Fibroblast of mammary gland (primary cell): Measurements from ENCODE around the gene F10.
"Not testable (repeated sequence)": the region's sequence is repeated elsewhere in the genome, so short reads cannot be mapped to it uniquely, and the experiment has no call there.

Experiments used
- DNase-seq: peaks from one replicate; pipeline ENCODE4 v3.0.0-alpha.2; 2010; ENCODE audit warnings: low read depth
- H3K4me3 ChIP-seq: 2 replicates; pipeline ENCODE4 v1.5.1; 2011; ENCODE audit warnings: low read depth, mild to moderate bottlenecking, low read length, moderate library complexity; ENCODE audit not compliant: control insufficient read depth
- TF ChIP-seq, protein P1 (sequence below): conservative IDR thresholded peaks from 2 replicates; pipeline ENCODE4 v1.5.1; 2011; ENCODE audit warnings: low read depth, low read length, inconsistent platforms; ENCODE audit not compliant: control insufficient read depth, insufficient read depth

Gene F10

DNA sequence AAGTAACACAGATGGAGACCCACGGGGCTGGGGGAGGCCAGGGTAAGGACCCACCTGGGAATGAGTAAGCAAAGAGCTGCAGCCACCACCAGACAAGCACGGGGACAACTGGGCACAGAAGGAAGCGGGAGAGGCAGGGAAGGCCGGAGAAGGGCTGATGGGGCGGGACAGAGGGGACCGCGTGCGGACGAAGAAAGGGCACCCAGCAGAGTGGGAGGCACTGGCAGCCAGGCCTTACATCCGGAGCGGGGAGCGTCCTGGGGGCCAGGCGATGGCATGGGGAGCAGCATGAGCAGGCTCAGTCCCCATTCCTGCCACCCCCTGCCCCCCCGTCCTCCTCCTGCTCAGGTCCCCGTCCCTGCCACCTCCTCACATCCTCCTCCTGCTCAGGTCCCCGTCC is 38.8 kb downstream of the F10 start:
- H3K4me3 ChIP-seq = no peak overlapping the region
- DNase-seq = no peak
- TF ChIP-seq, protein P1, sequence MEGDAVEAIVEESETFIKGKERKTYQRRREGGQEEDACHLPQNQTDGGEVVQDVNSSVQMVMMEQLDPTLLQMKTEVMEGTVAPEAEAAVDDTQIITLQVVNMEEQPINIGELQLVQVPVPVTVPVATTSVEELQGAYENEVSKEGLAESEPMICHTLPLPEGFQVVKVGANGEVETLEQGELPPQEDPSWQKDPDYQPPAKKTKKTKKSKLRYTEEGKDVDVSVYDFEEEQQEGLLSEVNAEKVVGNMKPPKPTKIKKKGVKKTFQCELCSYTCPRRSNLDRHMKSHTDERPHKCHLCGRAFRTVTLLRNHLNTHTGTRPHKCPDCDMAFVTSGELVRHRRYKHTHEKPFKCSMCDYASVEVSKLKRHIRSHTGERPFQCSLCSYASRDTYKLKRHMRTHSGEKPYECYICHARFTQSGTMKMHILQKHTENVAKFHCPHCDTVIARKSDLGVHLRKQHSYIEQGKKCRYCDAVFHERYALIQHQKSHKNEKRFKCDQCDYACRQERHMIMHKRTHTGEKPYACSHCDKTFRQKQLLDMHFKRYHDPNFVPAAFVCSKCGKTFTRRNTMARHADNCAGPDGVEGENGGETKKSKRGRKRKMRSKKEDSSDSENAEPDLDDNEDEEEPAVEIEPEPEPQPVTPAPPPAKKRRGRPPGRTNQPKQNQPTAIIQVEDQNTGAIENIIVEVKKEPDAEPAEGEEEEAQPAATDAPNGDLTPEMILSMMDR = no peak

DNA sequence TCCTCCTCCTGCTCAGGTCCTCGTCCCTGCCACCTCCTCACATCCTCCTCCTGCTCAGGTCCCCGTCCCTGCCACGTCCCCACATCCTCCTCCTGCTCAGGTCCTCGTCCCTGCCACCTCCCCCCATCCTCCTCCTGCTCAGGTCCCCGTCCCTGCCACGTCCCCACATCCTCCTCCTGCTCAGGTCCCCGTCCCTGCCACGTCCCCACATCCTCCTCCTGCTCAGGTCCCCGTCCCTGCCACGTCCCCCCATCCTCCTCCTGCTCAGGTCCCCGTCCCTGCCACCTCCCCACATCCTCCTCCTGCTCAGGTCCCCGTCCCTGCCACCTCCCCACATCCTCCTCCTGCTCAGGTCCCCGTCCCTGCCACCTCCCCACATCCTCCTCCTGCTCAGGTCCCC is 39.4 kb downstream of the F10 start:
- DNase-seq = not testable (repeated sequence)

DNA sequence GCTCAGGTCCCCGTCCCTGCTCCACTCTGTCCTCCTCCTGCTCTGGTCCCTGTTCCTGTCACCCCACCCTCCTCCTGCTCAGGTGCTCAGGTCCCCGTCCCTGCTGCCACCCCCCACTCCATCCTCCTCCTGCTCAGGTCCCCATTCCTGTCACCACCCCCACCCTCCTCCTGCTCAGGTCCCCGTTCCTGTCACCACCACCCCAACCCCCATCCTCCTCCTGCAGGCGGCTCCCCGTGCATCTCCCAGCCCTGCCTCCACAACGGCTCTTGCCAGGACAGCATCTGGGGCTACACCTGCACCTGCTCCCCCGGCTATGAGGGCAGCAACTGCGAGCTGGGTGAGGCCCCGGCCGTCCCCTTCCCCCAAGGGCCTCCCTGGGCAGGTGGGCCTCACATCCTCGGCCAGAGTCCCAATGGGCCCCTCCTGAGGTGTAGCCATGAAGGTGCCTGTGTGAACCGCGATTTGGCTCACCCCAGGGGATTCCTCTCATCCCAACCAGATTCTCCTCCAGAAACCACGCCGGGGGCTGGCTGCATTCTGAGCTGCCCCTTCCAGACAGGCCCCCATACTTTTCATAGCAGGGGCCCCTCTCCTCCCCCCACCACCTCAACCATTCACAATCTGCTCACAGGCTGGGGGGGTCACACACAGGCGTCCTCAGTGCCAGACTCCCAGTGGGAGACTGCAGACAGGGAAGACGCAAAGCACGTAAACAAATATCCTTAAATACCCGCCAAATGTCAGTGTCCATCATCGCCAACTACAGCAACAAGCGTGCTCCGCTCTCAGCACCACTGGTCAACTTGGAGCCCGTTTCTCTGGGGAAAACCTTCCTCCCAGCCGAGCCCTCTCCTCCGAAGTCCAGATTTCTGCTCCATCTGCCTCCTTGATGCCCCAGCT is 40.4 kb downstream of the F10 start:
- H3K4me3 ChIP-seq = no peak overlapping the region
- TF ChIP-seq, protein P1 = no peak
- DNase-seq = no peak

More for the DNA sequence above, 39.4 kb downstream of the F10 start:
- not testable (repeated sequence) for H3K4me3 ChIP-seq

DNA sequence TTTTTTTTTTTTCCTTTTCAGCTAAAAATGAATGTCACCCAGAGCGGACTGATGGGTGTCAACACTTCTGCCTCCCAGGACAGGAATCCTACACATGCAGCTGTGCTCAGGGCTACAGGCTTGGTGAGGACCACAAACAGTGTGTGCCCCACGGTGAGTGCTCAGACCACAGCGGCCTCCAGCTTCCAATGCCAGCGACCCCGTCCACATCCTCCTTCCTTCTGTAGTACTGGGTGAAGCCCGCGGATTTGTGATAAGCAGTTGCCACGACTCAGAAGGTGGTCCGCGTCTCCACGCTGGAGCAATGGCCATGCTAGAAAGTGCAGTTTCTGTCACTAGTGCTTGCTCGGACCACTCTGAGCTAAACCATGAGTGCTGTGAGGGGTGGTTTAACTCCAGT is 41.9 kb downstream of the F10 start:
- no peak overlapping the region for H3K4me3 ChIP-seq

DNA sequence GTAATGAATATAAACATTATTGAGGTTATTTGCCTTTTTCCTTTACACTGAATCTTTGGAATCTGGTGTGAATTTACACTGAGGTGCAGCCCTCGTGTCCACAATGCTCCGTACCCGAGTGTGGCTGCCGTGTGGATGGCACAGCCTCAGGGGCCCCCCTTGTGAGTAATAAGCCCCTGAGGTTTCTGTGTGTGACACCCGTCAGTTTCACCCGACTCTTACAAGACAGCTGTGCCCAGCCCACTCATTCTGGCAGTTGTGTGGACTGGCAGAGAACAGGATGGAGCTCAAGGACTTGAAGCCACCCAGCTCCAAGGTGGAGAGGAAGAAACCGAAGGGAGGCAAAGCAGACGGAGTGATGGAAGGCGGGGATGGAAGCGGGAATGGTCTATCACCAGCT is 43.7 kb downstream of the F10 start:
- TF ChIP-seq, protein P1 = no peak
- no peak for DNase-seq
- no peak overlapping the region for H3K4me3 ChIP-seq

More for the DNA sequence above, 41.9 kb downstream of the F10 start:
- TF ChIP-seq, protein P1 = no peak
- DNase-seq = no peak

DNA sequence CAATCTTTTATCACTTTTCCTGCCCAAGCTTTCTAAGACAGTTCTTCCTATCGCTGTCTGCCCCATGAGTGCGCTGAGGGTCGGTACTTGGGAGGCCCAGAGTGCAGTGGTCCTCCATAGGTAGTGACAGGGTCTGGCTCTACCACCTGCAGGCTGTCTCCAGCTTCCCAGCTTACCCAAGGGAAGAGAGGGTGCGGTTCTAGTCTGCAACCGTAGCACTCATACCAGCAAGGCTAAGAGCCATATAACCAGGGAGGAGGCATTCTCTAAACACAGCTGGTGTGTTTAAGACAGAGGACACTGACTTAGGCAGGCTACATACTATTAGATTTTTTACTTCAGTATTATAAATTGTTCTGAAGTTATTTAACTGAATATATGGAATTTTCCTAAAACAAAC is 44.1 kb downstream of the F10 start:
- TF ChIP-seq, protein P1 = no peak
- DNase-seq = no peak
- H3K4me3 ChIP-seq = no peak overlapping the region

DNA sequence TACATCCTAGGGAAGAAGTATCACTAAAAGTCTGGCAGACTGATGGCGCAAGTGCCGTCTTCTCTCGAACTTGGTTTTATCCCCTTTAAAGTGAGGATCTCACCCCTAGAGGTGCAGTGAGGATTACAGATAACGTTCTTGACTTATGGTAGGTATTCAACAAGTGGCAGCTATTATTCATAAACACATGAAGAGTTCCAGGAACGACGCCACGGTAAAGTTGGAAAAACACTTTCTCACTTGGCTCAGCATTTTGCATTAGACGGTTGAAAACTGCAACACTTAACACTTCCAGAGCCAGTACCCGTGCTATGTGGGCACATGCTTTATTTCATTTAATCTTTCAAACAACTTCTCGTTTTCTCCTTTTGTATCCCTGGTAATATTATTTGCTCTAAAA is 44.6 kb downstream of the F10 start:
- TF ChIP-seq, protein P1 = no peak
- DNase-seq = no peak
- H3K4me3 ChIP-seq = no peak overlapping the region
